T-helper 9 cell (primary cell): Measurements from ENCODE around the gene ZNF469.

Source experiments
- DNase-seq: peaks from one replicate; pipeline ENCODE4 v3.0.0-alpha.2; 2020

Gene ZNF469

GRCh38 chr16:88363239-88363891 is 19.4 kb upstream of the ZNF469 start:
- no peak for DNase-seq

DNA sequence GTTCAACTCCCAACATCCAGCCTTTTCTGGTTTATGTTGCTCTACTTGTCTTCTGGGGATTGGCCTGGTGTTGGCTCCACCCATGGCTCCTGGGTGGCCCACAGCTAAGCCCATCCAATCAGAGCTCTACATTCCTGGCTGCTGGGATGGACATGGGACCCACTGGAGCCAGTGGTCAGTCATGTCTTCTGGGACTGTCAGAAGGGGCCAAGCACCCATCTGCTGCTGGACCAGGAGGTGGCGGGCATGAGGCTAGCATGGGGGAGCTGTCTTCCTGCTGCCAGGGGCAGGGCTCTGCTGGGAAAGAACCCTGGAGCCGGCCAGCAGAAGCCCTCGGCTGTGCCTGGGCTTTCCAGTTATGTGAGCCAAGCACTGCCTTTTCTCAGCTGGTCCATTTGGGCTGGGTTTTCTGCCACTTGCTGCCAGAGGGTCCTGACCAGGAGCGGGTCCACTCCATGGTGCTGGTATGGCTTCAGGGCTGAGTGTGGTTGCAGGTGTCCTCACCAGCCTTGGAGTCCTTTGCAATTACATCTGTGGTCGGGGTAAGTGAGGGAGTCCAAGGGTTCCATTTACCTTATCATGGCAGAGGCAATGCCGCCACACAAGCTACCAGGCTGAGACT is 17.4 kb upstream of the ZNF469 start:
- DNase-seq = no peak

- DNase-seq = no peak
These were observed 16.6 kb upstream of the ZNF469 start for GRCh38 chr16:88366032-88366703.

DNA sequence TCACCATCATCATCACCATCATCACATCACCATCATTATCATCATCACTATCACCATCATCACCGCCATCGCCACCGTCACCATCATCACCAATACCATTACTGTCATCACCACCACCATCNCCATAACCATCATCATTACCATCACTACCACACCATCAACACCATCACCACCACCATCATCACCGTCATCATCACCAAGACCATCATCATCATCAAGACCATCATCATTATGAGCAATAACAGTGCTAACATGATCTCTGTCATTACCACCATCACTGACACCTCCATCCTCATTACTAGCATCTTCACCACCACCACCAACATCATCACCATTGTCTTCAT is 16.1 kb upstream of the ZNF469 start:
- no peak for DNase-seq

DNA sequence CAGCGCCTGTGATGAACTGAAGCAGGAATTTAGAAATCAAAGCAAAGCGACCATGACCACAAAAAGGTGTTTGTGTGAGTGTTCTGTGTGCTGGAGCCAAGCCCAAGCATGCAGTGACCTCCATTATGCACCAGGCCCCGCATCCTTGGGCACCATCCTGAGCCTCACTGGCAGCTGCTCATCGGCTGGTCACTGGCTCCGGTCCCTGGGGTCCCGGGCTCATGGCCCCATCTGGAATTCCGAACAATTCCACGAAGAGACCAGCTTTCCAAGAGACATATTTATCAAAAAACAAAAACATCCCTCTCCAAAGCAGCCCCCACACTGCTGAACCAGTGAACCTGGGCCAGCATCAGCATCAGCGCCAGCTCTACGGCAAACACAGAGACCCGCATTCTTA is 15.2 kb upstream of the ZNF469 start:
- DNase-seq = no peak

GRCh38 chr16:88368036-88368435 is 14.7 kb upstream of the ZNF469 start:
- no peak for DNase-seq

- DNase-seq = no peak
These were observed 13.8 kb upstream of the ZNF469 start for GRCh38 chr16:88368994-88369393.

DNA sequence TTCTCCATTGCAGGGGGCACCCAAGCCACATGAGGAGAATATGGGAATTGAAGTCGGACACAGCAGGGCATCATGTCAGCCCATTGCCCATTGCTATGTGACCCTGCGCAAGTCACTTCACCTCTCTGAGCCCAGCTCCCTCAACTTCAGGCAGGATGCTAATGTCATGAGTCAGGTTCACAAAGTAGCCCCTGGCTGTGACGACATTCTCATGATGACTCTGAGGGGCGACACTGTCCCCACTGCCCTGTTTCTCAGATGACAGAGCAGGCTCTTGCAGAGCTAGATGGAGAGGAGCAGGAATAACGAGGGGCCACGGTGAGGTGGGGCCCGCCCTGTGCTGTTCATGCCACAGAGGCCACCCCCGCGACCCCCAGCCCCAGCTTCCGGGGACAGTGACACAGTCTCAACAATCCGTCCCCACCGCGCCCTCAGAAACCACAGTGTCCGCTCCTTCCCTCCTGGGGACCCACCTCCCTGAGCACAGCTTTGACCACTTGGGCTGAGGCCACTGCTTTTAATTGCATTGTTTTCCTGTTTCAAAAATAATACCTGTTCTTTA is 13.2 kb upstream of the ZNF469 start:
- no peak for DNase-seq

- DNase-seq = no peak
These were observed 12.4 kb upstream of the ZNF469 start for GRCh38 chr16:88370365-88370764.

GRCh38 chr16:88372522-88372921 is 10.2 kb upstream of the ZNF469 start:
- no peak for DNase-seq

DNA sequence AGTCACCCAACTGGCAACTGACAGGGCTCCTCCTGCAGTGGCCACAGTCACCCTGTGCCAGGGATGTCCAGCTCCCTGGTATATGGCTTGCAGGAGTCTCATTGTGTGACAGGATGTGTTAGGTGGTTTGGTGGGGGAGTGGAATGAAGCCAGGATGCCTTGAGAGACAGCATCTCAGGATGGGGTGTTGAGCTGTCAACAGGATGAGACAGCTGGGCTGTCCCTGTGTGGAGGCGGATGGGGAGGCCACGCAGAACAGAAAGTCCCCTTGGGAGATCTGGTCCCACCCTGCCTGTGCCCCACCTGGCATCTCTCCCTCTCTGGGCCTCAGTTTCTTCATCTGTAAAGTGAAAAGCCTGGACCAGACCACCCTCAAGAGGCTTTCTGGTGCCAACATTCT is 9.5 kb upstream of the ZNF469 start:
- no peak for DNase-seq

GRCh38 chr16:88373927-88374492 is 8.7 kb upstream of the ZNF469 start:
- no peak for DNase-seq

GRCh38 chr16:88374736-88375135 is 8.0 kb upstream of the ZNF469 start:
- no peak for DNase-seq

- DNase-seq = no peak
These were observed 7.4 kb upstream of the ZNF469 start for GRCh38 chr16:88375236-88375975.

- DNase-seq = no peak
These were observed 6.5 kb upstream of the ZNF469 start for GRCh38 chr16:88375996-88376834.

DNA sequence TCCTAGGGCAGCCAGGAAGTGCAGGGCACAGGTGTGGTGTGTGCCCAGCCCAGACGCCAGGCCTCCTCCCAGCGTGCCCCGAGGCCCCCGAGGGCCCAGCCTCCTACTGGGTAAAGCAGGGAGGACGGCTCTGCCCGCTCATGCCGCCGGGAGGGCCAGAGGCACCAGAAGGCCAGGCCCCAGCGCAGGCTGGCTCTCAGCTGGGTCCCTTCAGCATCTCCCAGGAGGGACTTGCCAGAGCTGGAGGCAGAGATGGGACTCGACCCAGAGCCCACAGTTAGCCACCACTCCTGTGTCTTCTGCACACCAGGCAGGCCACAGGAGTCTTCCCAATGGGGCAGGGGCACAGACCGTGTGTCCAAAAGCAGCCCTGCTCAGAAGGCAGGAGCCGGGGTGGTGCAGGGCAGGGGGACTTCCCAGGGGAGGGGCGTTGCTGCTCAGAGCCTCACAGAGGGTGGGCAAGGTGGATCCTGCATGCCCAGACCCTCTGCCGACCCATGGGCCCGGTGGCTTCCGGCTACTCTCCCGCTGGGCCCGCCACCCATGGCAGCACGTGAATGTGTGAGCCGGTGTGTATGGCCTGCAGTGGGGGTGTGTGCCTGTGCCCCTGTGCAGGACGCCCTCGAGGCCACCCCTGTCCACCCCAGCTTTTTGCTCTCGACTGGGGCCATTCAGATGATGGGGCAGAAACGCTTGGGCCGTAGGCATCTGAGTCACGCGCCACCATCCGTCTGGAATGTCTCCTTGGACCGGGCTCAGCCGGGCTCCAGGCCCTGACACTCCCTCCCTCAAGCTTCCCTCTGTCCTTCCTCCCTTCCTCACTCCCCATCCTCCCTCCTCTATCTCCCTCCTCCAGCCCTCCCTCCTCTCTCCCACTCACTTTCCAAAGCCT is 5.7 kb upstream of the ZNF469 start:
- DNase-seq = no peak

GRCh38 chr16:88377961-88378360 is 4.8 kb upstream of the ZNF469 start:
- DNase-seq = no peak

- no peak for DNase-seq
These were observed 4.4 kb upstream of the ZNF469 start for GRCh38 chr16:88378401-88378800.

DNA sequence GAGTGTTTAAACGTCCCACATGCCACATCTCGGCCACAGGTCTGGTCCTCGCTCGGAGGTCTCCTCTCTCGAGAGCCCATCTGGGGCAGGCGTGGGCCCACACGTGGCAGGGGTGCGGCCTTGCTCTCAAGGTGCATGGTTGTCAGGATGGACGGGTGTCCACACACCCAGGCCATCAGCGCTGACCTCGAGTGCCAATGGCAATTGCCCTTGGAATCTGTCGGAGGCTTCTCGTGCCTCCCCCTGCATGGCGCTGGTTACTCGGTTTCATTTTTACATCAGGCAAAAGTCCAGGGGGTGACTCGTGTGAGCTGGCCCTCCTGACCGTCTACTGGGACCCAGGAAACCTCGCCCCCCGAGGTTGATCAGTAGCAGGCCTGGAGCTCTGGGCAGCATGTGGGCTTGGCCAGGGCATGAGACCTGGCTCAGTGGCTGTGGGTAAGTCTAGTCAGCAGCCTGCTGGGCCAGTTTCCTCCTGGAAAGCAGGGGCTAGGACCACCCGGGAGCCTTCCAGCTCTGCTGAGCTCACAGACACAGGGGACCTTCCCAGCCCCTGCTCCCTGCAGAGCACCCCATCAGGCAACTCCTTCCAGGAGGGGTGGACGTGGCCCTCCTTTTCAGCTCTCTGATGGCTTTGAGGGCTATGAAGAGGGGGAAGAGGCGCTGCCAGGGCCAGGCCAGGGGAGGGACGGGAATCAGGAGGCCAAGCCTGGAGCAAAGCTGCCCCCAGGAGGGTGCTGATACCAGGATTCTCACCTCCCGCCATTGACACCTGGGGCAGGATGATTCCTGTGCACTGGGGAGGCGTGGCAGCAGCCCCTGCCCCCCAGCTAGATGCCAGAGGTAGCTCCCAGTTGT is 3.7 kb upstream of the ZNF469 start:
- DNase-seq = no peak

- DNase-seq = no peak
These were observed 3.1 kb upstream of the ZNF469 start for GRCh38 chr16:88379694-88380040.
